NOMO-1 treated with DMSO at 0.1 percent for 48 hours (cell line): ENCODE measurements around the gene IMPDH1.

Experiments
- DNase-seq: peaks from one replicate; lab custom pipeline; 2025; ENCODE audit not compliant: unreplicated experiment; lab: John Stamatoyannopoulos, UW

Gene IMPDH1

DNA sequence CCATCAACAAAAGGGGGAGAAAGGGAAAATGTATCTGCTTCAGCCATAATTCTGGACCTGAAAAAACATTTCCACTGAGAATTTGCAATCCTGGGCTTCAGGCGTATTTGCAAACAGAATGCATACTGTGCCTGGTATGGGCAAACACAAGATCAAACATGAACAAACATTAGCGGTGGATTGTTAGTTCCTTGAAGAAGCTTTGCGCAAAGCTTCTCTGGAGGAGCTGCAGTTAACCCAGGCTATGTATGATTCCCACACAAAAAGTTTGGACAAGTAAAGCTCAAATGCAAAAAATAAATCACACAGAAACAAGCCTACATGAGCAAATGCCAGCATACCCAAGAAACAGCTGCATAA lies 25.5 kb upstream of the IMPDH1 start:
- DNase-seq: no peak

DNA sequence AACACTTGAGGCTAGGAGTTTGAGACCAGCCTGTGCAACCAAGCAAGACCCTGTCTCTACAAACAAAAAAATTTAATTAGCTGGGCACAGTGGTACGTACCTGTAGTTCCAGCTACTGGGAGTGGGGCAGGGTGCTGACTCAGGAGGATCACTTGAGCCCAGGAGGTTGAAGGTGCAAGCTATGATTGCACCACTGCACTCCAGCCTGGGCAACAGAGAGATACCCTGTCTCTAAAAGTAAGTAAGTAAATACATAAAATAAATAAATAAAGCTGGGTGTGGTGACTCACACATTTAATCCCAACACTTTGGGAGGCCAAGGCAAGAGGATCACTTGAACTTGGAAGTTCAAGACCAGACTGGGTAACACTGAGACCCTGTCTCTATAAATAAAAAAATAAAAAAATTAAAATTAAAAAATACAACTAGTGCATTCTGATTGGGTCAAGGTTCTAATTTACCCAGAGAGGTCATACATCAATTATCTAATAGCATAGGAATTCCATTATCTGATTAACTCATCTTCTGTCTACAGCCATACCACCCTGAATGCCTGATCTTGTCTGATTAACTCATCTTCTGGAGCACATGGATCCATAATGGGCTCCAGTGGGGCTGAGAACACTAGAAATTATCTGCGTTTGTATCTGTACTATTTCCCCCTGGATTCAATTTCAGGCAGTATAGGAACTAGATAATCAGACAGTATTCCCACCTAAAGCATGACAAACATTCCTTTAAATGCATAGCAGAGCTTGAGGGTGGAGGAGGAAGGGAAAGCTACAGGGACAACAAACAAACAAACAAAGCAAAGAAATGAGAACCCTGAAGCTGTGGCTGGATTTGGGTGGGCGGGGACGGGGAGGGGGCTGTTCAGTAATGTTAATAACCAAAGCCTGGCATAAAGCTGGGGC lies 24.9 kb upstream of the IMPDH1 start:
- no peak for DNase-seq

DNA sequence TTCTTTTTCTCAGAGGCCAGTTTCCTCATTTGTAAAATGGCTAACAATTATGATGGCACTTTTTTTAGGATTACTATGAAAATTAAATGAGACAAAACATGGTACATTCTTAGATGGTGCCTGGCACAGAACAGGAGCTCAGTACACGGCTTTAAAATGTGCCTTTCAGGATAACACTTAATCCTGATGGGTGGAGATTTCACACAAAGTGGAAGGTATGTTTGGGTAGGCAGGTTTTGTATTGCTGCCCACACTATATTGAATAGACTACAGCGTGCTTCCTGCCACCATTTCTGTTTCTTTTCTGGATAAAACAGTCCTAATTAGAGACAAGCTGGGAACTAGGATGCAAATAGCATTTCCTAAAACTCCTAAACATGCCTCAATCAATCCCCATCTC lies 22.0 kb upstream of the IMPDH1 start:
- no peak for DNase-seq

GRCh38 chr7:128431221-128431620 lies 21.4 kb upstream of the IMPDH1 start:
- no peak for DNase-seq

GRCh38 chr7:128430207-128430606 lies 20.4 kb upstream of the IMPDH1 start:
- DNase-seq: no peak

DNA sequence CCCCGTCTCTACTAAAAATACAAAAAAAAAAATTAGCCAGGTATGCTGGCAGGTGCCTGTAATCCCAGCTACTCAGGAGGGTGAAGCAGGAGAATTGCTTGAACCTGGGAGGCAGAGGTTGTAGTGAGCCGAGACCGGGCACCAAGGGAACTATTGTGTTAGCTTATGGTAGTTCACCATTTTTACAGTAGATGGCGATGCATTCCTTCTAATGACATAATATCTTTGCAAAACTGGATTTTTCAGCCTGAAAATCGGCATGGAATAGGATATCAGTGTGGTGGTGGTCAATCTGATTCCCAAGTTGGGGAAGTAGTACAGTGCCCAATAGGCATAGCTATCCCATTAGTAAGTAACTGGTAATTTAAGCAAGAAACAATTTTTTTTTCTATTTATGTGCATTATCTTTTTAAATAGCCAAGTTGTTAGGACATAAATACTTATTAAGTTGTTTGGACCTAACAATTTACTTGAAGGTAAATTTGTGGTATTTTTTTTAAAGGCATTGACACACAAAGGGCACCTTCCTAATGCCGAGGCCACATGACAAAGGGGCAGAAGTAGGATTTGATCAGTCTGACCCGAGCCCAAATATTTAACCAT lies 17.6 kb upstream of the IMPDH1 start:
- peak; percentile 13 for DNase-seq

DNA sequence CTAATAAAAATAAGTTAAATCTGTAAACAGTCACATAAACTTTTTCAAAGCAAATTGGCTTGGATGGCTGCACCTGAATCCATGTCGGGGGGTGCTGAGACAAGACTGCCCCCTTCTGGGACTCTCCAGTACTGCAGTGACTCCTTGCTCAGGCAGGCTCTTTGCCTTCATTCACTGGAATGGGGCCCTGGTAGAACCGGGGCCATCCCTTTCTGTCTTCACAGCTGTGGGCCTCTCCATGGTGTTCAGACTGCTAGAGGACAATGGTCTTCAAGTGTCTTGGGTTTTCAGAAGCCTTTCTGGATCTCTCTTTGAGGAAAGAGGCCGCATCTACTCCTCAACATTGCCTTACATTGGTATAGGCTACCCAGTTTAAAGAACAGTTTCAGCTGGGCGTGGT lies 16.1 kb upstream of the IMPDH1 start:
- peak; percentile 20 for DNase-seq

GRCh38 chr7:128424686-128425275 lies 15.0 kb upstream of the IMPDH1 start:
- DNase-seq: no peak

- DNase-seq: peak; percentile 56
These were observed 13.1 kb upstream of the IMPDH1 start for GRCh38 chr7:128422842-128423241.

DNA sequence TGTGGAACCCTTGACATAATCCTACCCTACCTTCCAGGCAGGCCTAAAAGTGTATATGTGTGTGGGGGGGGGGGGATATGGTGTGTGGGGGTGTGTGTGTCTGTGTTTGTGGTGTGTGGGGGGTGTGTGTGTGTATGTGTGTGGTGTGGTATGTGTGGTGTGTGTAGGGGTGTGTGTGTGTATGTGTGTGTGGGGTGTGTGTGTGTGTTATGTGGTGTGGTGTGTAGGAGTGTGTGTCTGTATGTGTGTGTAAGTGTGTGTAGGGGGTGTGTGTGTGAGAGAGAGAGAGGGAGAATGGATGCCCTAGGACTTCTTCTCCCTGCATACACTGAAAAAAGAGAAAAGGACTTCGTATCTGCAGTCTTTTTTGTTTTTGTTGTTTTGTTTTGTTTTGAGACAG lies 12.3 kb upstream of the IMPDH1 start:
- no peak for DNase-seq

DNA sequence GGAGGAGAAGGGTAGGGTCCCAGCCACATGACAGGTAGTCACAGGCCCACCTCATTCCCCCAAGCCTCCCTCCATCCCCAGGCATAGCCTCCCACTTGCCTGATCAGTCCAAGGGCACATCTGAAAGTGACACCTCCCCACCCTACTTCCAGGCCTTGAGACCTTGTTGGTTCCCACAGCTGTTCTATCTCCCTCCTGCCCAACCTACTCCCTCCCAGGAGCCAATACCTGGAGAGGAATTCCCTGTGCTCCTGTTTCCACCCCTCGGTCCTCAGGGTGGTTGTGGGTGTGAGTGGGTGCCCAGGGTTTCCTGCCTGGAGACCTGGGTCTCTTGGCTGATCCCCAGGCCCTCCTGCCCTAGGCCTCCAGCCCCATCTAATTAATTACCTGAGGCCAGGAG lies 11.6 kb upstream of the IMPDH1 start:
- no peak for DNase-seq

DNA sequence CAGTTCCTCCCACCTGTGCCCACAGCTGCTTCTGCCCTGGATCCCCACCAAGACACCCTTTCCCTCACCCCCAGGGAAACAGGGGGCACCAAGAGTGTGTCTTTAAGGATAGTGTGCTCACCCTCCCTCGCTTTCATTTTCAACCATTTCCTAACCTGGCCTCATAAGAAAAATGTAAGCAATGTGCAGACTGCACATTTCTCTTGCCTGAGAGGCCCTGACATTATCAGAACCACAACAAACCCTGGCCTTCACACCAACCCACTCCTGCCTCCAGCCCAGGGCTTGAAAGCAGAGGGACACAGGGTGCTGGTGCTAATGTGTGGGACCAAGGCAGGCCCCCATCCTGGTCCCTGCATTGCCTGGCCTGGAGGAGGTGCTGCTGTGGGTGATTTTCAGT lies 11.0 kb upstream of the IMPDH1 start:
- no peak for DNase-seq

DNA sequence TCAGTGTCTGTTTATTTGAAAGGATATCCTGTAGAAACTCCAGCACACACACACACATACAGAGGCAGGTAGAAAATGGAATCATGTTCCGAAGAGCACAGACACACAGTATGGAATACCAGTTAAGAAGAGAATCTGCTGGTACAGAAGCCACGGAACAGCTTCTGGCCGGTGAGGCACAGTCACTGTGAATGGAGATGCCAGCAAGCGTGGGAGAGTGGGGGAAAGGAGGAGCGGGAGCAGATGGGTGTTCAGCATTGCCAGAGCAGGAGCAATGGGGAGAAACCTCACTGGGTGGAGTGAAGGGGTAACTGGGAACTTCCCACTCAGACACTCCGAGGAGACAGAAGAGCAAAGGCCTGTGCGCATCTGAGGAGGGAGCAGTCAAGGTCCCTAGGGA lies 9.5 kb upstream of the IMPDH1 start:
- no peak for DNase-seq

- no peak for DNase-seq
These were observed 7.3 kb upstream of the IMPDH1 start for GRCh38 chr7:128417071-128417470.

DNA sequence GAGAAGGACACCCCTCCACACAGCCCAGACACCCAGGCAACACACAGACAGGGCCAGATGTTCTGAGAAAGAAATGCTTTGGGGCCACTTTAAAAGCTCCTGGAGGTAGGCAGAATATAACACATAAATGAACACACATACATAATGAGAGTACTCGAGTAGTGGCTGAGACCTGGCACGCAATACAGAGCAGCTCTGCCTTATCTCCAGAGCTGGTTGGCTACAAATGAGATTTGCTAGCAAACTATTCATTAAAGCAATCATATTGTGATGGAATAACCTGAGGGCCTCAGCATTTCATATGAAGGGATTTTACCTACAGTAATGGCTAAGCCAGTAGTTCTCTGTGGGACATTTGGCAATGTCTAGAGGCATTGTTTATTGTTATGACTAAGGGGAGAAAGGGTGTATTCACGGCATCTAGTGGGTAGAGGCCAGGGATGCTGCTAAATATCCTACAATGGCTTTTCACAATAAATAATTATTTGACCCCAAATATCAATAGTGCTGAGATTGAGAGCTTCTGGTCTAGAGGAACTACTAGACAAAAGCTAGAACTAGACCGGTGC lies 5.5 kb upstream of the IMPDH1 start:
- DNase-seq: no peak

DNA sequence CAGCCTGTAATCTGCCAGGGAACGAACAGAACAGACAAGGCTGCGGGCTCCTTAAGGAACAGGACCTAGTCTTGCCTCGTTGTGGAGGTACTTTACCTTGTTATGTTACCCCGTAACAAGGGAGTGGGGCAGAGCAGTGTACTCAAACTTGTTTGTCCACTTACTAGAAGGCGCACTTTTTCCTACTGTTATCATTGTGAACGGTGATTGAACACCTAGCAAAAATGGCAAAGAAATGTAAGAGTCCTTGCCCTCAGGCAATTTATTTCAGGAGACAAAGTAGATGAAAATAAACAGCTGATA lies 620 bp upstream of the IMPDH1 start:
- no peak for DNase-seq

DNA sequence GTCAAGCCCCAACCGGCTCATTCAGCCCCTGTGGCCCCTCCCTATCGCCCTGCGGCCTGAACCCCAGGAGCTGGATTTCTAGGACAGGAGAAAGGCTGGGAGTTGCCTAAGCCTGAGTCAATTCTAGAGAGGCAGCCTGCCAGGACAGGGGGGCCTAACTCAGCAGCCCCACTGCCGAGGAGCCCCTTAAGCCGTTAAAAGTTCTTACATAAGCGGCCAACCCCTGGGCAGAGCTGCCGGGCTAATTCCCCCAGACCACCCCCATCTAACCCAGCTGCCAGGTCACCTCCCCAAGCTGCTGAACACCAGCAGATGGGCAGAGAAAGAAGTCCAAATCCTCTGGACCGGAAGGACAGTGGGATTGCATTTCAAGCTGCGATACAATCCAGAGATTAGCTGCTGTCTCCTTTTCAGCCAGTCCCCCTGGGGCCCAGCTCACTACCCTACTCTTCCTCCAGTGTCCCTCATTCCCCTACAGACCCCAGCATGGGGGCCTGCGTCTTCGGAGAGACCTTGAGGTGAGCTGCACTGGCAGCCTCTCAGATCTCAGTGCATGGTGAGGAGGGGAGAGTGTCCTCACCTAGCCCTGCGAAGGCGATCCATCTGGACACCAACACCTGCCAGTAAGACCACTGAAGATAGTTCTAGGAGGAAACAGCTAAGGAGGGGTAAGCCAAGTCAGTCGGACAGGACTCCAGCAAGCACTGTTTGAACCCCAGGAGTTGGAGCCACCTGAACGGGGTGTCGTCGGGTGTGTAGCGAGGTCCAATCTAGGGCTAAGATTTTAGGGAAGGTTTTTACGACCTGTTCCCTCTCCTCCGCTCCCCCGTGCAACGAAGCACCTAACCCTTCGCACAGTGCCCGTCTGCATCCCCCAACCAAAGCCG lies 830 bp downstream of the IMPDH1 start:
- DNase-seq: no peak

GRCh38 chr7:128407751-128408708 lies 1.8 kb downstream of the IMPDH1 start:
- no peak for DNase-seq

- no peak for DNase-seq
These were observed 2.6 kb downstream of the IMPDH1 start for GRCh38 chr7:128407233-128407589.
